ENCODE measurements around the gene DLGAP1. TPM values are rescaled to one million over a fixed set of nuclear protein-coding genes. Genes with fewer than 3 reads are reported as not detected.

DLGAP1 gene
- total RNA-seq, 1 experiment from 2014 or later, result 0.39 TPM

- intact Hi-C loops (cut with micrococcal nuclease), result no loop called here
- no peak overlapping the region for H3K27ac ChIP-seq (ENCODE audit: low read depth, low read length)
These were observed 639.1 kb downstream of the DLGAP1 start for GRCh38 chr18:3815991-3816390.

More at GRCh38 chr18:3815991-3816390, 639.1 kb downstream of the DLGAP1 start:
- no TSS peak for BruUV-seq (replicated peaks)
- no peaks in the 10 kb centered on the region for H3K9me2 ChIP-seq (ENCODE audit: insufficient read depth)
- ChIA-PET POLR2A (no interaction called here), RAD21 (ENCODE audit: low non-redundant PET in 1 of 2, low total read pairs in 2 of 2, uncharacterized antibody in 2 of 2, unreplicated experiment in 2 of 2) (no interaction called here), CTCF (no interaction called here)
- H2AFZ ChIP-seq (ENCODE audit: low read depth, low read length, poor library complexity, severe bottlenecking), result no peak overlapping the region
- ATAC-seq (no peak), DNase-seq (ENCODE audit: low read depth, low spot score) (no peak)
- H3K27me3 ChIP-seq (ENCODE audit: insufficient read depth, low read length), result no peaks in the 10 kb centered on the region
- H3K4me2 ChIP-seq (ENCODE audit: low read length), result no peak overlapping the region
- H3K9ac ChIP-seq (ENCODE audit: low read length), result no peak overlapping the region
- H3K4me3 ChIP-seq (replicated peaks in 1 of 2; ENCODE audit: low read depth in 1 of 2, low read length in 2 of 2), result no peak overlapping the region
- no peaks in the 10 kb centered on the region for H3K36me3 ChIP-seq (ENCODE audit: control insufficient read depth in 1 of 2, insufficient read depth in 2 of 2, low read length in 2 of 2)
- peaks cover 2 to 5% of the 10 kb centered on the region in 2 experiments; a peak in 2 of 4 replicates for H3K4me1 ChIP-seq (ENCODE audit: control insufficient read depth in 1 of 2, insufficient read depth in 2 of 2, low read length in 2 of 2)
- no peak for TF ChIP-seq ZNF274 (IDR thresholded peaks at IDR 0.05; ENCODE audit: low read depth, low read length)
- TF ChIP-seq SIN3A (IDR thresholded peaks at IDR 0.05; ENCODE audit: low read depth), result no peak
- TF ChIP-seq YY1 (IDR thresholded peaks at IDR 0.05; ENCODE audit: extremely low read depth, insufficient replicate concordance, low read depth, low read length), result no peak
- TF ChIP-seq ELF1 (IDR thresholded peaks at IDR 0.05; ENCODE audit: borderline replicate concordance, low read depth), result no peak
- no peak for TF ChIP-seq MAX (IDR thresholded peaks at IDR 0.05)
- no peak for TF ChIP-seq SRF (IDR thresholded peaks at IDR 0.05; ENCODE audit: low read depth)
- TF ChIP-seq REST (IDR thresholded peaks at IDR 0.05; ENCODE audit: low read depth), result no peak
- TF ChIP-seq JUND (IDR thresholded peaks at IDR 0.05), result no peak
- no peak for TF ChIP-seq ZBTB33 (IDR thresholded peaks at IDR 0.05; ENCODE audit: extremely low read depth, insufficient replicate concordance, low read length)
- TF ChIP-seq CEBPB (IDR thresholded peaks at IDR 0.05; ENCODE audit: low read depth), result no peak
- no peak for TF ChIP-seq ATF3 (IDR thresholded peaks at IDR 0.05)
- no peak for TF ChIP-seq TCF7L2 (IDR thresholded peaks at IDR 0.05; ENCODE audit: borderline replicate concordance, extremely low read depth, insufficient read depth, insufficient read length)
- TF ChIP-seq FOSL1 (IDR thresholded peaks at IDR 0.05; ENCODE audit: low read depth), result no peak
- no peak for TF ChIP-seq SP1 (IDR thresholded peaks at IDR 0.05; ENCODE audit: low read depth)
- no peaks in the 10 kb centered on the region for H3K9me3 ChIP-seq (ENCODE audit: control insufficient read depth in 1 of 2, insufficient read depth in 1 of 2, low read depth in 1 of 2, low read length in 2 of 2)
- no peaks in the 10 kb centered on the region for H4K20me1 ChIP-seq (ENCODE audit: insufficient read depth)
- H3K79me2 ChIP-seq (ENCODE audit: insufficient read depth, low read length), result no peaks in the 10 kb centered on the region

All from HCT116 (cell line).